Activated CD8-positive, alpha-beta memory T cell treated with anti-CD3 and anti-CD28 coated beads for 36 hours (primary cell): Measurements from ENCODE around the gene ANKRD29. TPM values are rescaled to one million over a fixed set of nuclear protein-coding genes. Genes with fewer than 3 reads are reported as not detected.

Experiments used
- CTCF ChIA-PET: fragments of 350-600 bp; sonication (Branson Sonifier 250); formaldehyde crosslinking; loops from one replicate; lab custom pipeline; 2021; ENCODE audit warnings: antibody characterized with exemption; lab: Charles Lee
- POLR2A ChIA-PET: fragments of 350-600 bp; sonication (Branson Sonifier 250); formaldehyde crosslinking; loops from one replicate; lab custom pipeline; 2021; ENCODE audit warnings: antibody characterized with exemption; lab: Charles Lee
- total RNA-seq, 2 experiments: library from RNA; stranded (reverse); gene quantifications; one replicate each; pipeline ENCODE4 v1.2.3, GENCODE V29; 2021

The ANKRD29 gene
- total RNA-seq, 2 experiments from 2014 or later, result not detected

- POLR2A ChIA-PET, result no interaction called here
- CTCF ChIA-PET, result no interaction called here
Measured at GRCh38 chr18:23689031-23689615, 26.4 kb upstream of the ANKRD29 start, which contains the start of gene LAMA3. Gene LAMA3 (plus strand): TSS chr18:23689453. CDS start chr18:23689684, 231 bp downstream.

- POLR2A ChIA-PET, result interaction anchor here (0.5 kb wide), 1 partner anchor 27 kb away, joined by 4 read pairs; no protein-coding TSS in a partner anchor
Measured at GRCh38 chr18:23688528-23688927, 25.8 kb upstream of the ANKRD29 start.

GRCh38 chr18:23684515-23685197 lies 21.9 kb upstream of the ANKRD29 start:
- ChIA-PET CTCF (interaction anchor here (0.6 kb wide), 1 partner anchor 135 kb away, joined by 3 read pairs; no protein-coding TSS in a partner anchor), POLR2A (interaction anchor here (0.6 kb wide), 1 partner anchor 30 kb away, joined by 4 read pairs; no protein-coding TSS in a partner anchor)

More at GRCh38 chr18:23688528-23688927, 25.8 kb upstream of the ANKRD29 start:
- CTCF ChIA-PET, result no interaction called here

- POLR2A ChIA-PET, result no interaction called here
- CTCF ChIA-PET, result no interaction called here
Measured at GRCh38 chr18:23683671-23684070, 21.0 kb upstream of the ANKRD29 start.

GRCh38 chr18:23683155-23683554 lies 20.4 kb upstream of the ANKRD29 start:
- ChIA-PET CTCF (no interaction called here), POLR2A (no interaction called here)

DNA sequence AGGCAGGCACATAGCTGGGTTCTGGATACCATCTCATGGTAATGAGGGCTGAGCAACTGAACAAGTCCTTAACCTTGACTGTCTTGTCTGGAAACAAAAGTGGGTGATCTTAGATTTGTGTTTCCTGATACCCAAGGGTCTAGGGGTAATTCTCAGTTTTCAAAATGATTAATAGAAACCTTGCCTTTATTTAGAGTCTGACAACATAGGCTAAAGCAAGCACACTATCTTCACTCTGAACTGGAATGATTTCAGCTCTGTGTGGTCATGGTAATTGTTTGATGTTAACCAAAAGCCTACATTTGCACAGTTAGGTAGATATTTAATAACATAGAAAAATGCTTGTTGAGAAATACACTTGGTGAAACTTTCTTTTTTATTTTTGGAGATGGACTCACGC lies 19.8 kb upstream of the ANKRD29 start:
- ChIA-PET POLR2A (interaction anchor here (0.6 kb wide), 1 partner anchor 194 kb away, joined by 3 read pairs; no protein-coding TSS in a partner anchor), CTCF (interaction anchor here (0.7 kb wide), 1 partner anchor 9 kb away, joined by 5 read pairs; no protein-coding TSS in a partner anchor)

DNA sequence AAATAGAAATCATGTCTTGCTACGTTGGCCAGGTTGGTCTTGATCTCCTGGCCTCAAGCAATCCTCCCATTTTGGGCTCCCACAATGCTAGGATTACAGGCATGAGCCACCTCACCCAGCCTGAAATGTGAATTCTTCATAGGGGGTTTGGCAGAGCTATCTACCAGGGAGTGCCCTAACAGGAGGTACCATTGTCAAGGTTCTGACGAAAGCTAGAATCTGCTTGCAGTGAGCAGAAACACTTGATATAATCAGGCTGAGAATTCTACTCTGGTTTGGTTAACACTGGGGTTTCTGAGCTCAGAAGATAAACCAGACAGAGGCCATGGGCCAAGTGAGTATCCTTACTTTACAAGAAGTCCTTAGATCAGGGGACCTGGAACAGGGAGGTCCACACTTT lies 19.3 kb upstream of the ANKRD29 start:
- CTCF ChIA-PET, result interaction anchor here (0.7 kb wide), 1 partner anchor 8 kb away, joined by 5 read pairs; no protein-coding TSS in a partner anchor
- POLR2A ChIA-PET, result interaction anchor here (0.6 kb wide), 1 partner anchor 193 kb away, joined by 3 read pairs; no protein-coding TSS in a partner anchor

GRCh38 chr18:23675896-23676295 lies 13.2 kb upstream of the ANKRD29 start:
- POLR2A ChIA-PET, result no interaction called here
- CTCF ChIA-PET, result no interaction called here

DNA sequence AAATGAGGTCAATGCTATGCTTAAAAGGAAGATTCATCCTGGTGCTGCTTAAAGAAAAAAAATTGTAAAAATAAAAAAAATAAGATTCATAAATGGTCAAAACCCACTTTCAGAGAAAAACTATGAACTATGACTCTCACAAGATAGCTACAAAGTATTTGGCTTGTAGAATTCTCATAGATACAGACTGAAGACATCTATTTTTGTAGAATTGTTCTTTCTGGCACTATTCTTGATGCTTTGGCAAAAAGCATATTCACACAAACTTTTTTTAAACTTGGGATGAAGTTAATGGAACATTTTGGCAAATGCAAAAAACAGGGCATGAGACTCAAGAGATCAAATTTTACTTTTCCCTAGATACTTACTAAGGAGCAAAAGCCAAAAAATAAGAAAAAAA lies 12.5 kb upstream of the ANKRD29 start:
- ChIA-PET CTCF (no interaction called here), POLR2A (no interaction called here)

DNA sequence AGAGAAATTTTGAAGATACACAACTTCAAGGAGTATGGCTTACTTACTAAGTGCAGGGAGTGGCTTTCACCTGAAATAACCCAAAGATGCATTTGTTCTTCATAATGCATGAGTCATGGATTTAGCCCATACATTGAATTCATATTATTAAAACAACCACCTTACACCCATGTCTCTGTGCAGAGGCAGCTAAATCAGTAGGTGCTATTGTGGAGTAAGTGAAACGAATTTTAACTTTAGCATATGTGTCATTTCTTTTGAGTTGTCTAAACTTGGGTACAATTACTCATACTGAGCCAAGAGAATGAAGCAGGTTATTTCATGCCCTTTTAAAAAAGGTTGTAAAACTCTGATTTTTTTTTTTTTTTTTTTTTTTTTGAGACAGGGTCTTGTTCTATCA lies 11.0 kb upstream of the ANKRD29 start:
- ChIA-PET POLR2A (no interaction called here), CTCF (interaction anchor here (0.8 kb wide), 1 partner anchor 9 kb away, joined by 5 read pairs; no protein-coding TSS in a partner anchor)

DNA sequence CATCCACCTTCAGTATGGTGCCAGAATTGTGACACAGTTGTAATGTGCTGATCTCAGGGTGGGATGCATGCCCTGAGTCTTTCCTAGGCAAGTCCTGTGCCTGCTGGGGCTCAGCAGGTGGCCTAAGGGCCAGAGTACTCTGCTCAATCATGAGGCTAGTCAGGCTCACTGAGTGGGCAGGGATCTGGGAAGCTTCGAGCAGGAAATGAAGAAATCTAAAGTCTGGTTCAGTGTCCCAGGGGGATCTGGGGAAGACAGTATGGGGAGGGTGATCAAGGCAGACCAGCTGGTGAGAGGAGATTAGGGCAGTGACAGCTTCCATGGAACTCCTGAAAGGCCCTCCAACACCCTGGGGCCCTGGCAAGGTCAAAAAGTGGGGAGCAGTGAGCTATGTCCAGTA lies 8.9 kb upstream of the ANKRD29 start:
- ChIA-PET POLR2A (no interaction called here), CTCF (no interaction called here)

- POLR2A ChIA-PET, result no interaction called here
- CTCF ChIA-PET, result no interaction called here
Measured at GRCh38 chr18:23669804-23670405, 7.2 kb upstream of the ANKRD29 start.

- ChIA-PET CTCF (no interaction called here), POLR2A (no interaction called here)
Measured at GRCh38 chr18:23669202-23669766, 6.6 kb upstream of the ANKRD29 start.

GRCh38 chr18:23668731-23669130 lies 6.0 kb upstream of the ANKRD29 start:
- CTCF ChIA-PET, result no interaction called here
- POLR2A ChIA-PET, result no interaction called here

DNA sequence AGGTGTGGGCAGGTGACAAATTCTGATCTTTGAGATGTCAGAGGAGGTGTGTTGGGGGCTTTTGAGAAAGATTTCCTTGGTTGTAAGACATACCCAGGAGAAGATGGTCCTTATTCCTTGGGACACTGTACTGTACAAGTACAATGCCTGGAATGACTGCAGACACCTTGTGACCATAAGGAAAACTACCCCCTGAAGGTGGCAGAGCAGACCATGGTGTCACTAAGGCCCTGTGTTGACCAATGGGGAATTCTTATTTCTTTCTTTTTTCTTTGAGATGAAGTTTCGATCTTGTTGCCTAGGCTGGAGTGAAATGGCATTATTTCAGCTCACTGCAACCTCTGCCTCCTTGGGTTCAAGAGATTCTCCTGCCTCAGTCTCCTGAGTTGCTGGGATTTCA lies 4.4 kb upstream of the ANKRD29 start:
- CTCF ChIA-PET, result no interaction called here
- POLR2A ChIA-PET, result no interaction called here

GRCh38 chr18:23664674-23665073 lies 2.0 kb upstream of the ANKRD29 start:
- ChIA-PET POLR2A (interaction anchor here (0.5 kb wide), 1 partner anchor 219 kb away, joined by 3 read pairs; no protein-coding TSS in a partner anchor), CTCF (no interaction called here)

DNA sequence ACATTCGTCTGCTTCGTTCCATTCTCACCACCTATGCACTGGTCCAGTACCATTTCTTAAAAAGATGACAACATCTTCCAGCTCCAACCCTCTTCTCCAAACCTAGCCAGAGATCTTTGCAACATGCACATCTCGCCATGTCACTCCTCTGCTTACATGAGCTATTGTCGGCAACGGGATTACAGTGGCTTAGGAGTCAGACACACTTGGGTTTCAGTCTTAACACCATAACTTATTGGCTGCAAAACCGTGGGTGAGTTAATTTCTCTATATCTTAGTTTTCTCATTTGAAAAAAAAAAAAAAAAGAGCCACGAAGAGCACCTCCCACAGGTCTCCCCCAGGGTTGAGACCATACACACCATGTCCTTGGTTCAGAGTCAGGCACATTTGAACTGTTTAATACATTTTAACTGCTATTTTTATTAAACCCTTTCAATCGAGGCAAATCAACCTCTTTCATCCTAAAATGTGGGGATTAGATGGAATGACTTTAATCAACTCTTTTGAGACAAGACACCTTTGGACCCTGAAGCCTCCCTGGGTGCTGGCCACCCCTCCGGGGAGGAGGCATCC lies 889 bp downstream of the ANKRD29 start:
- ChIA-PET CTCF (no interaction called here), POLR2A (interaction anchor here (0.7 kb wide), 1 partner anchor 26 kb away, joined by 4 read pairs; no protein-coding TSS in a partner anchor)

- POLR2A ChIA-PET, result no interaction called here
Measured at GRCh38 chr18:23658285-23658684, 4.4 kb downstream of the ANKRD29 start.

DNA sequence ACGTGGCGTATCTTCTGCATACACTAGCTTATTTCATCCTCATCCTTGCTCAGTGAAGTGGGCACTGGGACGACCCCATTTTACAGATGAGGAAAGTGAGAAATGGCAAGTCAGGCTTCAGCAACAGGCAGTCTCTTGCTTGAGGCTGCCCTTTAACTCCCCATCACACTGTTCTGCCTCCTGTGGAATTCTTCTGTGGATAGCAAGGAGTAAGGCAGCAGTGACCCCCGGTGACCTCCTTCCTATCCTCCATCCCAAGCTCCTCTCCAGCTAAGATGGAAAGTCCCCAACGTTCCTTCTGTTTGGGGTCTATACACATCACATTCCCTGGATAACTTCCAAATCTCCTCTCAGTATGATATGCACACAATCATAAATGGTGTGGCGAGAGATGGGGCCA lies 10.5 kb downstream of the ANKRD29 start:
- ChIA-PET CTCF (no interaction called here), POLR2A (no interaction called here)

More at GRCh38 chr18:23658285-23658684, 4.4 kb downstream of the ANKRD29 start:
- CTCF ChIA-PET, result no interaction called here
